ENCODE data around the gene CPS1.
A peak's percentile ranks its signal among the peaks of the same experiment; 100 is the strongest.

Gene CPS1

GRCh38 chr2:210617318-210617717 lies 60.9 kb downstream of the CPS1 start:
- H3K4me1 ChIP-seq (ENCODE audit: insufficient read depth, low read length, severe bottlenecking) = no peaks in the 10 kb centered on the region
- no peak overlapping the region for H2AFZ ChIP-seq (ENCODE audit: low read length)
- no peaks in the 10 kb centered on the region for H3F3A ChIP-seq (ENCODE audit: insufficient read depth, low read length)
- H3K4me3 ChIP-seq (ENCODE audit: low read depth, low read length, poor library complexity, severe bottlenecking) = no peak overlapping the region
- H3K27me3 ChIP-seq (ENCODE audit: insufficient read depth, low read length) = no peaks in the 10 kb centered on the region
- H3K4me2 ChIP-seq (ENCODE audit: low read length) = no peak overlapping the region
- TF ChIP-seq EZH2 (IDR thresholded peaks at IDR 0.05; ENCODE audit: borderline replicate concordance, low read length) = no peak
- no peak for TF ChIP-seq CTCF (IDR thresholded peaks at IDR 0.05; ENCODE audit: low read length)
- no peaks in the 10 kb centered on the region for H3K9me3 ChIP-seq (ENCODE audit: low read length)
- no peak overlapping the region for H3K9ac ChIP-seq (ENCODE audit: low read length)
- H3K36me3 ChIP-seq (ENCODE audit: insufficient read depth, low read length) = no peaks in the 10 kb centered on the region
- no peaks in the 10 kb centered on the region for H3K9me2 ChIP-seq (ENCODE audit: low read depth, low read length)
- no peaks in the 10 kb centered on the region for H4K20me1 ChIP-seq (ENCODE audit: insufficient read depth, low read length)
- no peaks in the 10 kb centered on the region for H3K79me2 ChIP-seq (ENCODE audit: insufficient read depth, low read length)
- H3K27ac ChIP-seq (ENCODE audit: low read depth, low read length, poor library complexity, severe bottlenecking) = no peak overlapping the region

DNA sequence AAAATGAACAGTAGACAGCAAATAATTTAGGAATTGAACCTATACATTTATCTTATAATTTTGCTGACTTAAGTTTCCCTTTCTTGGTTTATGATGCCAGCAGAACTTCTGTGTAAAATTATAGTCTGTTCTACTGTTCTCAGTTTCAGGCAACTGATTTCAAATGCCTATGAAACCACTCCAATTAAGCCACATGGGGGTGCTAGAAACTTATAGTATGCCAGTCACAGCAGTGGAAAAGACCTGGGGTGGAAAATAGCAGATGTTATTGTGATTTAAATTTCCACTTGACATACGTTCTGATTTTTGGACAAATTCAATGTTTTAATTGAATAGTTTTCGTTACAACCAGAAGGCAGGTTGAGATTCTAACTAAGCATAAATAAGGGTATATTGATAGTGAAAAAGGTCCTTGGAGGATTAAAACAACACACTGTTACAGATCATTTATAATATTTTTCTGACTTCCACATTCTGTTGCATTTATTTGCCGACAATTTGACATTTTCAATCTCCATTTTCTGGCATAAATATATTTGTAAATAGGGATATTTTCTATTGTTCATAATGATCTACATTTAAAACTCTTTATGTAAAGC lies 61.4 kb downstream of the CPS1 start:
- no peak overlapping the region for H2AFZ ChIP-seq (ENCODE audit: low read length)
- no peak overlapping the region for H3K4me2 ChIP-seq (ENCODE audit: low read length)
- no peaks in the 10 kb centered on the region for H3K4me1 ChIP-seq (ENCODE audit: insufficient read depth, low read length, severe bottlenecking)
- no peaks in the 10 kb centered on the region for H3K79me2 ChIP-seq (ENCODE audit: insufficient read depth, low read length)
- no peaks in the 10 kb centered on the region for H3K36me3 ChIP-seq (ENCODE audit: insufficient read depth, low read length)
- no peak overlapping the region for H3K27ac ChIP-seq (ENCODE audit: low read depth, low read length, poor library complexity, severe bottlenecking)
- no peaks in the 10 kb centered on the region for H3K9me3 ChIP-seq (ENCODE audit: low read length)
- no peaks in the 10 kb centered on the region for H3K9me2 ChIP-seq (ENCODE audit: low read depth, low read length)
- H3F3A ChIP-seq (ENCODE audit: insufficient read depth, low read length) = no peaks in the 10 kb centered on the region
- H3K27me3 ChIP-seq (ENCODE audit: insufficient read depth, low read length) = no peaks in the 10 kb centered on the region
- no peak overlapping the region for H3K4me3 ChIP-seq (ENCODE audit: low read depth, low read length, poor library complexity, severe bottlenecking)
- no peaks in the 10 kb centered on the region for H4K20me1 ChIP-seq (ENCODE audit: insufficient read depth, low read length)
- H3K9ac ChIP-seq (ENCODE audit: low read length) = no peak overlapping the region
- TF ChIP-seq EZH2 (IDR thresholded peaks at IDR 0.05; ENCODE audit: borderline replicate concordance, low read length) = no peak
- peak; percentile 73 for TF ChIP-seq CTCF (IDR thresholded peaks at IDR 0.05; ENCODE audit: low read length)

DNA sequence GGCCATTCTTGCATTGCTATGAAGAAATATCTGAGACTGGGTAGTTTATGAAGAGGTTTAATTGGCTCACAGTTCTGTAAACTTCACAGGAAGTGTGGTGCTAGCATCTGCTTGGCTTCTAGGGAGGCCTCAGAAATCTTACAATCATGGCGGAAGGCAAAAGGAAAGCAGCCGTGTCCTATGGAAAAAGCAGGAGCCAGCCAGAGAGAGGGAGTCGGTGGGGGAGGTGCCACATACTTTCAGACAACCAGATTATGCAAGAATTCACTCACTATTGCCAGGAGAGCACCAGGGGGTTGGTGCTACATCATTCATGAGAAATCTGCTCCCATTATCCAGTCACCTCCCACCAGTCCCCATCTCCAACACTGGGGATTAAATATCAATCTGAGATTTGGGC lies 64.1 kb downstream of the CPS1 start:
- Histone ChIP-seq H3K4me1 (ENCODE audit: insufficient read depth, low read length, severe bottlenecking) (no peaks in the 10 kb centered on the region), H3K27ac (ENCODE audit: low read depth, low read length, poor library complexity, severe bottlenecking) (no peak overlapping the region), H3K36me3 (ENCODE audit: insufficient read depth, low read length) (no peaks in the 10 kb centered on the region), H3K79me2 (ENCODE audit: insufficient read depth, low read length) (no peaks in the 10 kb centered on the region), H3K9ac (ENCODE audit: low read length) (no peak overlapping the region), H2AFZ (ENCODE audit: low read length) (no peak overlapping the region), H3K27me3 (ENCODE audit: insufficient read depth, low read length) (no peaks in the 10 kb centered on the region), H3K9me2 (ENCODE audit: low read depth, low read length) (no peaks in the 10 kb centered on the region), H3K4me3 (ENCODE audit: low read depth, low read length, poor library complexity, severe bottlenecking) (no peak overlapping the region), H4K20me1 (ENCODE audit: insufficient read depth, low read length) (no peaks in the 10 kb centered on the region), H3F3A (ENCODE audit: insufficient read depth, low read length) (no peaks in the 10 kb centered on the region), H3K4me2 (ENCODE audit: low read length) (no peak overlapping the region), H3K9me3 (ENCODE audit: low read length) (no peaks in the 10 kb centered on the region)
- TF ChIP-seq CTCF (IDR thresholded peaks at IDR 0.05; ENCODE audit: low read length) (no peak), EZH2 (IDR thresholded peaks at IDR 0.05; ENCODE audit: borderline replicate concordance, low read length) (no peak)

Data from OCI-LY1 (cell line).